Adipocyte (in vitro differentiated cells): ENCODE data around the gene GJA3.

Experiments
- DNase-seq: peaks from one replicate; pipeline ENCODE4 v3.0.0-alpha.2; 2015; ENCODE audit warnings: low read depth
- H3K27me3 ChIP-seq: replicated peaks from 2 replicates; pipeline ENCODE4 v1.7.0; 2013; ENCODE audit warnings: mild to moderate bottlenecking, low read length, moderate library complexity; ENCODE audit not compliant: control insufficient read depth, insufficient read depth
- H3K36me3 ChIP-seq: 2 replicates; pipeline ENCODE4 v1.7.0; 2013; ENCODE audit warnings: low read length, mild to moderate bottlenecking, moderate library complexity; ENCODE audit not compliant: control insufficient read depth, insufficient read depth, severe bottlenecking
- H3K4me1 ChIP-seq: 2 replicates; pipeline ENCODE4 v1.7.0; 2013; ENCODE audit warnings: mild to moderate bottlenecking, low read length, moderate library complexity; ENCODE audit not compliant: control insufficient read depth, insufficient read depth
- H3K4me3 ChIP-seq: 2 replicates; pipeline ENCODE4 v1.7.0; 2013; ENCODE audit warnings: mild to moderate bottlenecking, low read length, moderate library complexity
- H3K9ac ChIP-seq: 2 replicates; pipeline ENCODE4 v1.7.0; 2013; ENCODE audit warnings: mild to moderate bottlenecking, low read length, moderate library complexity
- H3K9me3 ChIP-seq: 2 replicates; pipeline ENCODE4 v1.7.0; 2013; ENCODE audit warnings: mild to moderate bottlenecking, low read length, moderate library complexity; ENCODE audit not compliant: control insufficient read depth

GJA3 gene

DNA sequence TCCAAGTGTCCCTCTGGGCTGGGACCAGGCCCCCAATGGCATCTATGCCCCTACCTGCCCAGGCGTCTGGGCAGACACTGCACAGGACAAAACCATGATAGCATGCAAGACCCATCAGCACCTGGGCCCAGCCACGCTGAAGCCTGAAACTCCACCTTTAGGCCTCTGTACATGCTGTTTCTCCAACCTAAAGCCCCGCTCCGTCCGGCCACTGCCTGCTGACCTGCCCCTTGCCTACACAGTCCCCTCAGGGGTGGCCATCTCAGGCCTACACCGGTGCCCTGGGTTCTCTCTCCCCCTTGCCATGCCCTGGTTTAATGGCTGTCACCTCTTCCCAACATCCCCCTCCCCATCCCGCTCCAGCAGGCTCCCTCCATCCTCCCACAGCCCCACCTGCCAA is 15.3 kb downstream of the GJA3 start:
- Histone ChIP-seq H3K9me3 (no peaks in the 10 kb centered on the region), H3K4me3 (no peak overlapping the region), H3K36me3 (no peaks in the 10 kb centered on the region), H3K27me3 (peaks cover 83% of the 10 kb centered on the region), H3K4me1 (no peaks in the 10 kb centered on the region), H3K9ac (no peak overlapping the region)
- no peak for DNase-seq

DNA sequence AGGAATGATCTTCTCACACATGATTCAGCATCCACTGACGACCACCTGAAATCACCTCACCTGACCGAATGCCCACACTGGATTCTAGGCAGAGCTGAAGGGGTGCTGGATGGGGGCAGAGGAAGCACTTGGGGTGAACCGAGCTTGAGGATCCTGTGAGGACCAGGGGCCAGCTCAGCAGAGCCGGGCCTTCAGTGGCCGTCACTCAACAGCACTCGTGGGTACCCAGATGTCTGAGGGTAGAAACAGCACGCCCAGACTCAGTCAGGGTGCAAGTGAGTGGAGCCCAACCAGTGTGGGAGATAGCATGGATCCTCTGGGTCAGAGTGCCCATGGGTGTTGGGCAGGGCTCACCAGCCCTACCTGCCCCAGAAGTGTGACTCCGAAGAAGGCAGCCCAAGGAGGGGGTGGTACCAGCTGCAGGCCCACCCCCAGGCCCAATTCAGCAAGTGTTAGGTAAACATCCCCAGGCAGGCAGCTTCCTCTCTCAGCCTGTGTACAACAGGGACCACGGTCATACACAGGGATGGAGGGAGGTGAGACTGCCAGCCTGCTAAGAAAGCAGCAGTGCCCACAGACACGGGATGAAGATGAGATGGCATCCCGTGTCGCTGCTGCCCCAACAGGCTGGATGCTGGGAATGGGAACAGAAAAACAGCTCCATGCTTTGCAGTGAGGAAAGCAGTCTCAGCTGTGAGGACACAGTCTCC is 16.6 kb downstream of the GJA3 start:
- no peak overlapping the region for H3K4me3 ChIP-seq
- H3K9me3 ChIP-seq: no peaks in the 10 kb centered on the region
- DNase-seq: no peak
- no peak overlapping the region for H3K9ac ChIP-seq
- H3K36me3 ChIP-seq: no peaks in the 10 kb centered on the region
- peaks cover 73% of the 10 kb centered on the region for H3K27me3 ChIP-seq
- no peaks in the 10 kb centered on the region for H3K4me1 ChIP-seq

DNA sequence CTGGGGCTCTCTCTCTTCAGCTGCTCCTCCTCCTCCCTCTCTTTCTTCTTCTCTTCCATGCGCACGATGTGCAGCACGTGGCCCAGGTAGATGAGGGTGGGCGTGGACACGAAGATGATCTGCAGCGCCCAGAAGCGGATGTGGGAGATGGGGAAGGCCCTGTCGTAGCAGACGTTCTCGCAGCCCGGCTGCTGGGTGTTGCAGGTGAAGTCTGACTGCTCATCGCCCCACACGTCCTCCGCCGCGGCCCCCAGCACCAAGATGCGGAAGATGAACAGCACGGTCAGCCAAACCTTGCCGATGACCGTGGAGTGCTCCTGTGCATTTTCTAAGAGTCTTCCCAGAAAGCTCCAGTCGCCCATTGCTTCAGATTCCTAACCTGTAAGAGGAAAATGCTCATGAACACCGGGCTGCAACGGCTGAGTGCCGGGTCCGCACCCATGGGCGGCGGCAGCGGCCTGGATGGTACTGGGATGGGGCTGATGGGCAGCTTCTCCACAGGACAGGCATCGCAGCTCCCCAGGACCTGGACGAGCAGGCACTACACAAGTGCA is 17.8 kb downstream of the GJA3 start:
- Histone ChIP-seq H3K4me1 (no peaks in the 10 kb centered on the region), H3K27me3 (peaks cover 70% of the 10 kb centered on the region), H3K9ac (no peak overlapping the region), H3K36me3 (no peaks in the 10 kb centered on the region), H3K9me3 (no peaks in the 10 kb centered on the region), H3K4me3 (no peak overlapping the region)
- DNase-seq: no peak

DNA sequence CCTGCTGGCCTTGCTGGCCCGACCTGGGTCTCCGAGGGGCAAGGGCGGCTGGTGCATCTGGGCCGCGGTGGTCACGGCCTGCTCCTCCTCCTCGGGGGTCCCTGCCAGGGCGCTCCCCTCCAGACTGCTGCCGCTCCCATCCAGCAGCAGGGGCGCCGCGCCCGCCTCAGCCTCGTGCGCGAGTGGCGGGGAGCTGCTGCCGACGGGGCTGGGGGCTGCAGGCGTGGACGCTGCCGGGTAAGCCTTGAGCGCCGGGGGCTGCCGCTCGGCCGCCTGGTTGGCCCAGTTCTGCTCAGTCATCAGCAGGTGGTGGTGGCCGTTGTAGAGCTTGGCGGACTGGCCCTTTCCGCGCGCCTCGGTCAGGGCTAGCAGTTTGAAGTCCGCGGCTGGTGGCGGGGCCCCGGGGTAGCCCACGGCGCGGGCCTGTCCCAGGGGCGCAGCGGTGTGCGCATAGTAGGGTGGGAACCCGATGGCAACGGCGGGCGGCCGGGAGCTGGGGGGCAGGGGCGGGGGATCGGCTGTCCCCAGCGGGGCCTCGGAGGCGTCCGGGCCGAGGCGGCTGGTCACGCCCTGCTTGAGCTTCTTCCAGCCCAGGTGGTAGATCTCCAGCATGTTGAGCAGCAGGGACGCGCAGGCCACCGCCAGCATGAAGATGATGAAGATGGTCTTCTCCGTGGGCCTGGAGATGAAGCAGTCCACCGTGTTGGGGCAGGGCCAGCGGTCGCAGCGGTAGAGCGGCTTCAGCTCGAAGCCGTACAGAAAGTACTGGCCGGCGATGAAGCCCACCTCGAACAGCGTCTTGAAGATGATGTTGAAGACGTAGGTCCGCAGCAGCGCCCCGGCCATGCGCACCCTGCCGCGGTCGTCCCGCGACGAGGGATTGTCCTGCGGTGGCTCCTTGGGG is 18.6 kb downstream of the GJA3 start:
- H3K27me3 ChIP-seq: peaks cover 71% of the 10 kb centered on the region
- no peak overlapping the region for H3K4me3 ChIP-seq
- H3K9me3 ChIP-seq: no peaks in the 10 kb centered on the region
- H3K36me3 ChIP-seq: no peaks in the 10 kb centered on the region
- H3K9ac ChIP-seq: no peak overlapping the region
- H3K4me1 ChIP-seq: no peaks in the 10 kb centered on the region
- DNase-seq: no peak

DNA sequence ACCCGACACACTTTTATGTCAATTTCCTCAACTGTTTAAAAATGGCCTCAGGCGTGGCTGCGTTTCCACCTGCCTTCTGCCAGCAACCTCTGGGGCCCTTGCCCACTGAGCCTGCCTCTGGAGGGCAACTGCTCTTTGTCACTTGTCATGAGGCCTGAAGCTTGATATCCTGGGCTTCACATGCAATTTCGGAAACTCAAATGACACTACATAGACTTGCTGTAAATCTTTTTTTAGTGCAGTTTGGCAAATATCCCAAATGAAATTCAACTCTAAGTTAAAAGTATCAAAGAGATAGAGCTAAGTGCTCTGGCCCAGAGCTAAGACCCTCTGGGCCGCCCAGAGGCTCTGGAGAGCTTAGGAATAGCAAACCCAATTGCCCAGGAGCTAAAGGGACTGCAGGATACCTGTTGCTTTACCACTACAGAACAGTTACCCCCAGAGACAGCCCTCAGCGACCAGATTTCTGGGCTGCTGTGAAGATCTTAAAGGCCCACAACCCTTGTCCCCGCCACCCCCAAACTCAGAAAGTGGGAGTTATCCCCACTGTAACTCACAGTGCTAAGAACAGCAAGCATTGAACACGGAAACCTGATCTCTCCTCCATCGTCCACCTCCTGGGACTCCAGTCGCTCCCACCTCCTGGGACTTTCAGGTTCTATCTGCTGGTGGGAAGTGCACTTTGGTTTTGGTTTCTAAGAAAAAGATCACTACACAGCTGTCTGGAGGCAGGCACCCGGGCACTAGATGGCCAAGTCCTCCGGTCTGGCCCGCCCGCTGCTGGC is 19.4 kb downstream of the GJA3 start:
- no peaks in the 10 kb centered on the region for H3K36me3 ChIP-seq
- no peaks in the 10 kb centered on the region for H3K9me3 ChIP-seq
- H3K4me1 ChIP-seq: no peaks in the 10 kb centered on the region
- H3K4me3 ChIP-seq: no peak overlapping the region
- peaks cover 64% of the 10 kb centered on the region for H3K27me3 ChIP-seq
- DNase-seq: no peak
- H3K9ac ChIP-seq: no peak overlapping the region

DNA sequence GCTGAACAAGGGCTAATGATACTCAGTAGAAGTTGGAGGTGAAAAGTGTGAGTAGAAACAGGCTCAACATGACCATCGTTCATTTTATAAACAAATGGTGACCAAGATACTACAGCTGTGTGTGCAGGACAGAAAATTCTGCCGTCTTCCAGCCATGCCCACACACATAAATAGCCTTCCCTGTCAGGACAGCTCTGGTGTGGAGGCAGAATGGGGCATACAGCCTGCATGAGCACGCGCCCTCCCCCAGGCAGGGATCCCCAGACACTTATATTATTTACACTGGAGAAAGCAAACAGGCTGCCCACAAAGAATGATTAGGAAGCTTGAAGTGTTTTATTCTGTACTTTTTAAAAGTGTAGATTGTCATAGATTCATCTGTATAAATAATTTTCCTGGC is 20.4 kb downstream of the GJA3 start:
- Histone ChIP-seq H3K4me3 (no peak overlapping the region), H3K4me1 (no peaks in the 10 kb centered on the region), H3K9me3 (no peaks in the 10 kb centered on the region), H3K9ac (no peak overlapping the region), H3K36me3 (no peaks in the 10 kb centered on the region), H3K27me3 (peaks cover 57% of the 10 kb centered on the region)
- DNase-seq: no peak

DNA sequence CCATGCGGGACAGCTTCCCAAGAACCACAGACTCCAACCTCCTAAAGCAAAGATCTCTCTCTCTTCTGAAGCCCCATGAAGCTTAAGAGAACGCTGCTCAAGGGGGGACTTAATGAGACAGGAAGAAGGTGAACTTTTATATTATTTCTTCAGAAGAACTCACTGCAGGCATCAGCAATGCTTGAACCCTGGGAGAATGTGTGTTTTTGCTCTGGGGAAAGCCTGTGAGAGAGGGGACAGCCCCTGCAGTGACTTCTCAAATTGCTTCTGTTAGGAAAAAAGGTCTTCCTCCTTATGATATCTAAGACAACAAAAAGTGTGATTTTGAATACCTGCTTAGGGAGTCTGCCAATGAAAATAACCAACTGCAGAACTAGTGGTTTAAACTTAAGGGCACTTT is 23.0 kb downstream of the GJA3 start:
- Histone ChIP-seq H3K9ac (no peak overlapping the region), H3K4me3 (no peak overlapping the region), H3K9me3 (no peaks in the 10 kb centered on the region), H3K27me3 (peaks cover 41% of the 10 kb centered on the region), H3K36me3 (no peaks in the 10 kb centered on the region), H3K4me1 (no peaks in the 10 kb centered on the region)
- DNase-seq: no peak

DNA sequence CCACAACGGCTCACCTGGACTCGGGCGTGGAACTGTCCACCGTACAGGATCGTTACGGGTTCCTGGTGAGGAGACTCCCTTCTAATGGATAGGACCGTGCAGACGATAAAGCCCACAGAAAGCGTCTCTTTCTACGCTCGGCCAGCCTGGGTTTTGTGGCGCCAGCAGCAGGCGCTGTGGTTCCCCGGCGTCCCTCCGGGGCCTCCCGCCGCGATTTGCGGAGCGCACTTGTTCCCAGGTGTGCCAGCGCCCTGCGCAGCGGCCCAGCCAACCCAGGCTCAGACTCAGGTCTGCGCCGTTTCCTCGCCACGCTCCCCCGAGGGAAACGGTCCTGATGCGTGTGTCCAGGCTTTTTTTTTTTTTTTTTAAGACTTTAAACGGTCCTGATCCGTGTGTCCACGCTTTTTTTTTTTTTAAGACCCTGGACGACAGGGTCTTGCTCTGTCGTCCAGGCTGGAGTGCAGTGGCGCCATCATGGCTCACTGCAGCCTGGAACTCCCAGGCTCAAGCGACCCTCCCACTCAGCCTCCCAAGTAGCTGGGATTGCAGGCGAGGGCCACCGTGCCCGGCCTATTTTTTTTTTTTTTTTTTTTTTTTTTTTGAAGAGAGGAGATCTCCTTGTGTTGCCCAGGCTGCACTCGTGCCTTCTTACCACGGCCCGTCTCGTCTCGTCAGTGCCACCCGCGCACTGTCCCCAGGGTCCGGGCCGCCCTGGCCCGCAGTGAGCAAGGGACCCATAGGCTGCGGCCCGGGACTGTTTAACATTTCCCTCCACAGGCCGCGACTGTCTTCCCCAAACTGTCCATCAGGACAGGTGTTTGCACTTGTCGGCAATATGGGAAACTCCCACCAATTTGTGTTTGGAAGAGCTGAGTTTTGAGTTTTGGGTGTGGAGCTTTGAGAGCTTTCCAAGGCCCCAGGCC is 23.8 kb downstream of the GJA3 start:
- H3K9me3 ChIP-seq: no peaks in the 10 kb centered on the region
- H3K27me3 ChIP-seq: peaks cover 37% of the 10 kb centered on the region
- H3K4me3 ChIP-seq: peak overlapping the region; percentile 24
- H3K9ac ChIP-seq: no peak overlapping the region
- DNase-seq: no peak
- no peaks in the 10 kb centered on the region for H3K36me3 ChIP-seq
- H3K4me1 ChIP-seq: no peaks in the 10 kb centered on the region

DNA sequence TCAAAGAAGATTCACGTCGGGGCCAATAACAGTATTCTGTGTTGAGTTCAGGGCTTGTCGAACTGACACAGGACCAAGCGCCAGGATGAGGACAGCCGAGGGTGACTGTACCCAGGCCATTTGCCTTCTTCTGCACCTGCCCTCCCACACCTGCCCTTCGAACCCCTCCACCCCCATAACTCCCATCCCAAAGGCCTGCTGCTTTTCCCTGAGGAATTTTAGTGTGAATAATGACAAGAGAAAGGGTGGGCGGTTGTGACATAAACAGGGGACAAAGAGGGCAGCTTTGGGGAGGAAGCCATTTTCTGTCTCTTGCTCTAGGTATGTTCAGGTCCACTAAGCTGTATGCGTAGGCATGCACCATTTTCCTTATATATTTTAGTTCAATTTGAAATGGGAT is 26.1 kb downstream of the GJA3 start:
- peaks cover 22% of the 10 kb centered on the region for H3K27me3 ChIP-seq

DNA sequence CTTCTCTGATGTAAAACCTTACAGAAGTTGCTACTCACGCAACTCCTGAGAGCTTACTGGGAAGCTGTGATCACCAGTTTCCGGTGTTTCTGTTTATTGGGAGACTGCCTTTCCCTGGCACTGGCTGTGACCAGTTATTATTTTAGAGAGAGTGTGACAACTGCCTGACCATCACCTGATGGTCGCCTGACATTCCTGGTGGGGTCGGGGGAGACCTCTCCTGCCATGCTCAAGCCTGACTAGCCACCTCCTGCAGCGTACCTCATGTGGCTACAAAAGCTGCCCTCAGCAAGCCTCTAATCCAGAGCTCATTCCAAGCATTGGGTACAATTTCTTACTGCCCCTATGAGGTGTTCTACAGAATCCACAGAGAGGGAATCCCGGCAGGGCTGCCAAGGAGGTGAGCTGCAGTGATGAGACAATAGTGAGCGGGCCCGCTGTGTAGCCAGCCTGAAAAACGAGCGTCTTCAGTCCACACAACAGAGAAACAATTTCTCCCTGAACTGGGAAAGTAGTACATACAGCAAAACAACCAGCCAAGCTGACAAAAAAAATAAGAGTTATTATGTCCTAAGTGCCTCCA is 28.7 kb downstream of the GJA3 start:
- H3K4me3 ChIP-seq: no peak overlapping the region
- peaks cover 4% of the 10 kb centered on the region for H3K4me1 ChIP-seq
- no peaks in the 10 kb centered on the region for H3K9me3 ChIP-seq
- H3K9ac ChIP-seq: no peak overlapping the region
- H3K27me3 ChIP-seq: peaks cover 3% of the 10 kb centered on the region
- no peaks in the 10 kb centered on the region for H3K36me3 ChIP-seq
- no peak for DNase-seq

More for the DNA sequence above, 26.1 kb downstream of the GJA3 start:
- Histone ChIP-seq H3K9ac (no peak overlapping the region), H3K36me3 (no peaks in the 10 kb centered on the region), H3K9me3 (no peaks in the 10 kb centered on the region), H3K4me1 (no peaks in the 10 kb centered on the region), H3K4me3 (no peak overlapping the region)
- no peak for DNase-seq
